IMR-90 (cell line): ENCODE measurements around the gene ATP6V0A4. TPM values are rescaled to one million over a fixed set of nuclear protein-coding genes. Genes with fewer than 3 reads are reported as not detected.

Source experiments
- ATAC-seq: fragments of 200-7000 bp; cut with Tn5 transposase; 2 replicates; pipeline ENCODE4 v1.9.1; 2020; ENCODE audit warnings: low read depth, mild to moderate bottlenecking, moderate library complexity
- BruUV-seq: library from RNA; stranded (reverse); fragments of 400-500 nt; replicated peaks from 2 replicates; lab custom pipeline; 2021; lab: Mats Ljungman, UMichigan
- CTCF ChIA-PET: fragments of 300-600 bp; formaldehyde crosslinking; extraction: SDS; loops from one replicate; lab custom pipeline; 2021; ENCODE audit warnings: antibody characterized with exemption; lab: Yijun Ruan, JAX
- POLR2A ChIA-PET: fragments of 300-600 bp; sonication (Branson Sonifier 250); formaldehyde crosslinking; loops from one replicate; lab custom pipeline; 2022; ENCODE audit warnings: antibody characterized with exemption; ENCODE audit not compliant: unreplicated experiment; lab: Charles Lee
- DNase-seq: peaks from one replicate; pipeline ENCODE4 v3.0.0; 2013
- H2AFZ ChIP-seq: replicated peaks from 2 replicates; pipeline ENCODE3; 2013; ENCODE audit warnings: low read length, mild to moderate bottlenecking; ENCODE audit not compliant: poor library complexity
- H2AK5ac ChIP-seq: 2 replicates; pipeline ENCODE4 v1.6.1; 2013; ENCODE audit warnings: low read depth, low read length, inconsistent platforms
- H2AK9ac ChIP-seq: replicated peaks from 2 replicates; pipeline ENCODE3; 2013; ENCODE audit warnings: mild to moderate bottlenecking, low read depth, low read length, moderate library complexity; ENCODE audit not compliant: poor library complexity
- H2BK120ac ChIP-seq: 2 replicates; pipeline ENCODE4 v1.6.1; 2013; ENCODE audit warnings: low read depth, low read length, inconsistent platforms
- H2BK15ac ChIP-seq: 3 replicates; pipeline ENCODE4 v1.6.1; 2013; ENCODE audit warnings: low read depth, low read length, inconsistent platforms
- H2BK20ac ChIP-seq: 2 replicates; pipeline ENCODE4 v1.6.1; 2013; ENCODE audit warnings: low read depth, mild to moderate bottlenecking, inconsistent platforms, low read length, moderate library complexity
- H2BK5ac ChIP-seq: 2 replicates; pipeline ENCODE4 v1.6.1; 2013; ENCODE audit warnings: mild to moderate bottlenecking, low read depth, low read length, inconsistent platforms; ENCODE audit not compliant: poor library complexity, severe bottlenecking
- H3K14ac ChIP-seq: replicated peaks from 2 replicates; pipeline ENCODE4 v1.6.1; 2013; ENCODE audit warnings: low read depth, low read length, inconsistent platforms
- H3K18ac ChIP-seq: 2 replicates; pipeline ENCODE4 v1.6.1; 2013; ENCODE audit warnings: low read depth, low read length, control low read depth
- H3K23ac ChIP-seq: 2 replicates; pipeline ENCODE4 v1.6.1; 2013; ENCODE audit warnings: low read depth, low read length, inconsistent platforms
- H3K27ac ChIP-seq: 2 replicates; pipeline ENCODE4 v1.5.1; 2013; ENCODE audit warnings: mild to moderate bottlenecking, control low read depth, low read length; ENCODE audit not compliant: insufficient read depth
- H3K27me3 ChIP-seq: 2 replicates; pipeline ENCODE4 v1.6.1; 2013; ENCODE audit warnings: low read length; ENCODE audit not compliant: control insufficient read depth, insufficient read depth
- H3K36me3 ChIP-seq: 2 replicates; pipeline ENCODE4 v1.6.1; 2013; ENCODE audit warnings: low read length, mixed read lengths; ENCODE audit not compliant: control insufficient read depth, insufficient read depth
- H3K4ac ChIP-seq: 2 replicates; pipeline ENCODE4 v1.6.1; 2013; ENCODE audit warnings: low read depth, low read length, inconsistent platforms
- H3K4me1 ChIP-seq: 2 replicates; pipeline ENCODE4 v1.6.1; 2013; ENCODE audit warnings: low read length, mixed read lengths; ENCODE audit not compliant: control insufficient read depth, insufficient read depth
- H3K4me2 ChIP-seq: 2 replicates; pipeline ENCODE4 v1.6.1; 2013; ENCODE audit warnings: low read depth, mild to moderate bottlenecking, control low read depth, low read length, moderate library complexity
- H3K4me3 ChIP-seq: 2 replicates; pipeline ENCODE4 v1.5.1; 2013; ENCODE audit warnings: low read depth, mild to moderate bottlenecking, control low read depth, low read length, moderate library complexity; ENCODE audit not compliant: insufficient read depth
- H3K56ac ChIP-seq: 2 replicates; pipeline ENCODE4 v1.6.1; 2013; ENCODE audit warnings: low read length, inconsistent platforms; ENCODE audit not compliant: insufficient read depth; ENCODE audit errors: extremely low read depth
- H3K79me1 ChIP-seq, 2 experiments: 2 replicates each; pipeline ENCODE4 v1.6.1; 2013; ENCODE audit warnings: low read length in 2 of 2, inconsistent platforms in 1 of 2, low read depth in 1 of 2
- H3K9ac ChIP-seq: 2 replicates; pipeline ENCODE4 v1.6.1; 2013; ENCODE audit warnings: low read depth, low read length, control low read depth
- H3K9me1 ChIP-seq: 2 replicates; pipeline ENCODE4 v1.6.1; 2013; ENCODE audit warnings: low read length, inconsistent platforms; ENCODE audit not compliant: insufficient read depth
- H3K9me3 ChIP-seq: 2 replicates; pipeline ENCODE4 v1.6.1; 2013; ENCODE audit warnings: low read length; ENCODE audit not compliant: control insufficient read depth, insufficient read depth
- H4K20me1 ChIP-seq: 2 replicates; pipeline ENCODE4 v1.6.1; 2013; ENCODE audit warnings: low read length, inconsistent platforms; ENCODE audit not compliant: insufficient read depth
- H4K5ac ChIP-seq: 2 replicates; pipeline ENCODE4 v1.6.1; 2013; ENCODE audit warnings: mild to moderate bottlenecking, low read depth, low read length, control low read depth
- H4K8ac ChIP-seq, 2 experiments: 2 replicates each; pipeline ENCODE4 v1.6.1; 2013; ENCODE audit warnings: low read depth in 2 of 2, low read length in 2 of 2, control low read depth in 1 of 2, inconsistent platforms in 1 of 2
- H4K91ac ChIP-seq: 2 replicates; pipeline ENCODE4 v1.6.1; 2013; ENCODE audit warnings: low read depth, low read length, inconsistent platforms; ENCODE audit not compliant: insufficient read depth
- BHLHE40 ChIP-seq: fragments of 150-350 bp; IDR thresholded peaks from 2 replicates; pipeline ENCODE4 v1.6.1; 2016; ENCODE audit warnings: mild to moderate bottlenecking, low read depth, low read length
- CEBPB ChIP-seq: IDR thresholded peaks from 2 replicates; pipeline ENCODE4 v1.6.1; 2012; ENCODE audit warnings: low read depth, low read length, improper control_type of control experiment
- CHD1 ChIP-seq: IDR thresholded peaks from 2 replicates; pipeline ENCODE4 v1.6.1; 2012; ENCODE audit warnings: low read depth, low read length, improper control_type of control experiment
- CTCF ChIP-seq: conservative IDR thresholded peaks from 2 replicates; pipeline ENCODE4 v1.5.1; 2012; ENCODE audit warnings: mild to moderate bottlenecking, low read depth, low read length, improper control_type of control experiment
- ELK1 ChIP-seq: fragments of 150-350 bp; IDR thresholded peaks from 2 replicates; pipeline ENCODE4 v1.6.1; 2016; ENCODE audit warnings: low read depth, mild to moderate bottlenecking, low read length, moderate library complexity, borderline replicate concordance
- FOS ChIP-seq: fragments of 150-350 bp; IDR thresholded peaks from 2 replicates; pipeline ENCODE4 v1.6.1; 2016; ENCODE audit warnings: low read depth, low read length
- MAFK ChIP-seq: IDR thresholded peaks from 2 replicates; pipeline ENCODE4 v1.6.1; 2012; ENCODE audit warnings: low read depth, low read length, improper control_type of control experiment
- MAZ ChIP-seq: IDR thresholded peaks from 2 replicates; pipeline ENCODE4 v1.6.1; 2012; ENCODE audit warnings: low read depth, mild to moderate bottlenecking, low read length, improper control_type of control experiment, moderate library complexity, borderline replicate concordance
- MXI1 ChIP-seq: IDR thresholded peaks from 2 replicates; pipeline ENCODE4 v1.6.1; 2012; ENCODE audit warnings: low read depth, mild to moderate bottlenecking, low read length, moderate library complexity, borderline replicate concordance
- NFE2L2 ChIP-seq: fragments of 150-350 bp; IDR thresholded peaks from 2 replicates; pipeline ENCODE4 v1.6.1; 2016; ENCODE audit warnings: low read depth, mild to moderate bottlenecking, low read length
- POLR2A ChIP-seq: IDR thresholded peaks from 2 replicates; pipeline ENCODE4 v1.6.1; 2012; ENCODE audit warnings: mild to moderate bottlenecking, low read depth, low read length
- RAD21 ChIP-seq: IDR thresholded peaks from 2 replicates; pipeline ENCODE4 v1.6.1; 2012; ENCODE audit warnings: low read length, improper control_type of control experiment
- RCOR1 ChIP-seq: IDR thresholded peaks from 2 replicates; pipeline ENCODE4 v1.6.1; 2012; ENCODE audit warnings: mild to moderate bottlenecking, low read length, improper control_type of control experiment; ENCODE audit not compliant: insufficient replicate concordance
- RFX5 ChIP-seq: IDR thresholded peaks from 2 replicates; pipeline ENCODE4 v1.8.0; 2012; ENCODE audit warnings: low read depth, mild to moderate bottlenecking, low read length, moderate library complexity
- SMC3 ChIP-seq: fragments of 150-350 bp; IDR thresholded peaks from 2 replicates; pipeline ENCODE4 v1.6.1; 2016; ENCODE audit warnings: low read depth, mild to moderate bottlenecking, antibody characterized with exemption, low read length, moderate library complexity
- USF2 ChIP-seq: fragments of 150-350 bp; IDR thresholded peaks from 2 replicates; pipeline ENCODE4 v1.6.1; 2017; ENCODE audit warnings: mild to moderate bottlenecking, antibody characterized with exemption, low read length, low read depth
- WGBS, 2 experiments: methylation state at CpG; one replicate each; pipeline versions ENCODE4 v1.1.5 to v1.1.7; 2013; ENCODE audit warnings: missing lambda C conversion rate in 2 of 2; ENCODE audit not compliant: insufficient read length in 1 of 2; ENCODE audit errors: extremely low coverage in 2 of 2; 5-methylcytosine and 5-hydroxymethylcytosine counted together
- dilution Hi-C: fragments of 300-500 bp; cut with HindIII; formaldehyde crosslinking; loops from one replicate; pipeline ENCODE4 v1.14.3; 2018; ENCODE audit warnings: low sequenced_read_pairs; ENCODE audit not compliant: unreplicated experiment
- in situ Hi-C: fragments of 300-500 bp; cut with MboI; formaldehyde crosslinking; loops from 3 replicates; pipeline ENCODE4 v1.14.3; 2019; ENCODE audit warnings: low sequenced_read_pairs, inconsistent platforms, mixed read lengths
- intact Hi-C: fragments of 100-400 bp; cut with micrococcal nuclease; formaldehyde crosslinking; loops from 2 replicates; pipeline ENCODE4 v1.10.0; 2022
- polyA plus RNA-seq, 3 experiments: library from polyadenylated mRNA; depleted of rRNA; stranded (reverse); fragments of >200 nt; gene quantifications; 2 replicates each; pipeline ENCODE4 v1.2.3, GENCODE V29; 2012; ENCODE audit warnings: low replicate concordance in 1 of 3
- total RNA-seq: library from RNA; depleted of rRNA; stranded (reverse); fragments of >200 nt; gene quantifications from 2 replicates; pipeline ENCODE4 v1.2.3, GENCODE V29; 2012

Gene ATP6V0A4
- total and polyA plus RNA-seq, 2 of the 4 experiments (the other 2 are of a cell fraction), result 0.05 to 0.18 TPM

- Histone ChIP-seq H4K20me1 (no peaks in the 10 kb centered on the region), H3K9ac (no peak overlapping the region), H2AK9ac (no peak overlapping the region), H3K4me1 (no peaks in the 10 kb centered on the region), H4K91ac (no peak overlapping the region), H3K27me3 (no peaks in the 10 kb centered on the region), H3K56ac (no peak overlapping the region), H2BK120ac (no peak overlapping the region), H4K5ac (no peak overlapping the region), H3K4ac (no peak overlapping the region), H3K14ac (no peak overlapping the region), H3K36me3 (no peaks in the 10 kb centered on the region), H2AK5ac (no peak overlapping the region), H3K18ac (no peak overlapping the region), H3K4me2 (no peak overlapping the region), H3K9me1 (no peaks in the 10 kb centered on the region), H3K27ac (no peak overlapping the region), H2BK5ac (no peak overlapping the region), H3K4me3 (no peak overlapping the region), H2BK15ac (no peak overlapping the region), H2AFZ (no peak overlapping the region), H2BK20ac (no peak overlapping the region), H3K23ac (no peak overlapping the region), H3K9me3 (peaks cover 12% of the 10 kb centered on the region), H4K8ac (no peak overlapping the region), H3K79me1 (no peaks in the 10 kb centered on the region)
- TF ChIP-seq POLR2A (no peak), RAD21 (no peak), CTCF (no peak), FOS (no peak), NFE2L2 (no peak), CEBPB (no peak), RFX5 (no peak), ELK1 (no peak), MAFK (no peak), SMC3 (no peak), USF2 (no peak), BHLHE40 (no peak), MXI1 (no peak), CHD1 (no peak), MAZ (no peak), RCOR1 (no peak)
- no peak for DNase-seq
- no CpG with 5 or more reads among the region's 2 CpGs for WGBS, 2 experiments
- POLR2A ChIA-PET, result no interaction called here
- no peak for ATAC-seq
- CTCF ChIA-PET, result no interaction called here
- in situ Hi-C loops, result no loop called here
- BruUV-seq, result no TSS peak
- dilution Hi-C loops, result no loop called here
- intact Hi-C loops, result no loop called here
These were observed 141.0 kb downstream of the ATP6V0A4 start for GRCh38 chr7:138656952-138657351.
